GM18498 (cell line): ENCODE measurements around the gene ATRN.
"Not testable (repeated sequence)": the region's sequence is repeated elsewhere in the genome, so short reads cannot be mapped to it uniquely, and the experiment has no call there.

Source experiments
- ATAC-seq: cut with Tn5 transposase; IDR thresholded peaks from one replicate; pipeline ENCODE4 v1.9.1; 2021; ENCODE audit warnings: mild to moderate bottlenecking, moderate library complexity; ENCODE audit not compliant: unreplicated experiment

ATRN gene

DNA sequence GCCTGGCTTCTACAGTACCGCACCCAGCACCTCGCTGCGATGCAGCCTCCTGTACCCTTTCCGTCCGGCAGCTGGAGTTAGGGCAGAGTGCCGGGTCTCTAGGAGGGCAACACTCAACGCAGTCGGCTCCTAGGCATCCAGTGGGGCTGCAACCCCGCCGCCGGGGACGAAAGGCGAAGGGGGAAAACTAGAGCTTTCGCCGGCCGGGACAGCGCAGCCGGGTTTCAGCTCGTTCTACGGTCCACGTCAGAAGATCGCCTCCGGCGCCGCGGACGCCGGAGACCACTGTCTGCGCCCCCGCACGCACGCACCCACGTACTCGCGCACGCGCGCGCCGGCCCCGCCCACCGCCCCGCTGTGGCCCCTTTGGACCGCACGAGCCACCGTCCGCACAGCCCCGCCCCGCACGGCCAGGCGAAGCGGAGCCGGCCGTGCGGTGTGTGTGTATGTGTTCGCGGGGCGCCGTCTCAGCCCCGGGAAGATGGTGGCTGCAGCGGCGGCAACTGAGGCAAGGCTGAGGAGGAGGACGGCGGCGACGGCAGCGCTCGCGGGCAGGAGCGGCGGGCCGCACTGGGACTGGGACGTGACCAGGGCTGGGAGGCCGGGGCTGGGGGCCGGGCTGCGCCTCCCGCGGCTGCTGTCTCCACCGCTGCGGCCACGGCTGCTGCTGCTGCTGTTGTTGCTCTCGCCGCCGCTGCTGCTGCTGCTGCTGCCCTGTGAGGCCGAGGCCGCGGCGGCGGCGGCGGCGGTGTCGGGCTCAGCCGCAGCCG, at the start of gene ATRN:
Gene ATRN (plus strand): TSS at position 392 of the 770 bp plus-strand sequence. CDS start 90 bp downstream, at position 482.
- ATAC-seq = peak; percentile 91

- no peak for ATAC-seq
Measured at GRCh38 chr20:3421985-3422384, 48.8 kb upstream of the ATRN start.

GRCh38 chr20:3423126-3423525, 47.7 kb upstream of the ATRN start:
- no peak for ATAC-seq

- not testable (repeated sequence) for ATAC-seq
Measured at GRCh38 chr20:3426766-3427165, 44.1 kb upstream of the ATRN start.

DNA sequence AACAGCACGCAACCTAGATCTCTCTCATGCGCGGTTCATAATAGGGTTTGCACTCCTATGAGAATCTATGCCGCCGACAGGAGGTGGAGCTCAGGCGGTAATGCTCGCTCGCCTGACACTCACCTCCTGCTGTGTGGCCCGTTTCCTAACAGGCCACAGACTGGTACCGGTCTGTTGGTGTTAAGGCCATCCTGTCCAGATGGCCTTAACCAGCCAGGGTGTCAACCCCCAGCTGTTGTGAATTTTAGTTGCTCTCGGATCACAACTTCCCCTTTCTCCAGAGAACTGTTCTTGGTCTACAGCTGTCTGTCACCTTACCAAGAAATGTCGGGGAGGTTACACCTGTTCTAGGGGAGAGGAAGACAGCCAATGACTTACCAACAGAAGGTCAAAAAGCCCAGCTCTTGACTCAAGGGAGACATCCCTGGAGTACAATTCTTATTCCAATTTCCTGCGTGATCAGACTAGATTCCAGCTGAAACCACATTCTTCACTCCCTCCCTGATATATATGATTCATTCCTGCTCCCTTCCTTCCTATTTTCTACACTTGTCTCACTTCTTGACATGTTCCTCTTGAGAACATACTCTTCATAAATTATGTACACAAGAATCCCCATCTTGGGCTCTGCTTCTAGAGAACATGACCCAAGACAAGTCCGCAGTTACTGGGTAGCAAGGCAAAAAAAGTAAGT, 40.3 kb upstream of the ATRN start:
- peak; percentile 86 for ATAC-seq

DNA sequence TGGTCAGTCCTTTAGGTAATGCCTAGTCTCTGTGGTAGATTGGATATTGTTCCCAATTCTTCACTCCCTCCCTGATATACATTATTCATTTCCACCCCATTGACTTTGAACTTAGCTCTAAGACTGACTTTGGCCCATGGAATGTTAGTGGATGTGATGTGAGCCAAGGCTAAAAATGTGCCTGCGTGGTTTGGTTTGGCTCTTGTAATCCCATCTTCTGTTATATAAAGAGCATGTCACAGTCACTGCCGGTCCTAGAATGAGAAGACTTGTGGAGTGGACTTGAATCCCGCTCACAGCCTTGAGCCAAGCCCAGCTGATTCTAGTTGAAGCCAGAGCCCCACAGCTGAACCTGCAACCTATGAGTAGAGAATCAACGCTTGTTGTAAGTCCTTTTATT, 39.7 kb upstream of the ATRN start:
- no peak for ATAC-seq

DNA sequence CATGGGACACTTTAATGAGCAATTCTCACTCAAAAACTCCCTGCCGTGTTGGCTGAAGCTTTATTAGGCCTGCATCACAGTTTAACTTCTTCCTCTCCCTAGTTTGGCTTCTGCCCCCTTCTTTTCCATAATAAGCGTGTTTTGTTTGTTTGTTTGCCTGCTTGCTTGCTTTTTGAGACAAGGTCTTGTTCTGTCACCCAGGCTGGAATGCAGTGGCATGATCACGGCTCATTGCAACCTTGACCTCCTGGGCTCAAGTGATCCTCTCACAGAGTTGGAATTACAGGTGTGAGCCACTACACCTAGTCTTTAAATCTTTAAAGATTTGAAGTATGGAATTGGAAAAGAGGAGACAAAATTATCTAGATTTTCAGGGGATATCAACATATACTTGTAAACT, 38.0 kb upstream of the ATRN start:
- no peak for ATAC-seq

DNA sequence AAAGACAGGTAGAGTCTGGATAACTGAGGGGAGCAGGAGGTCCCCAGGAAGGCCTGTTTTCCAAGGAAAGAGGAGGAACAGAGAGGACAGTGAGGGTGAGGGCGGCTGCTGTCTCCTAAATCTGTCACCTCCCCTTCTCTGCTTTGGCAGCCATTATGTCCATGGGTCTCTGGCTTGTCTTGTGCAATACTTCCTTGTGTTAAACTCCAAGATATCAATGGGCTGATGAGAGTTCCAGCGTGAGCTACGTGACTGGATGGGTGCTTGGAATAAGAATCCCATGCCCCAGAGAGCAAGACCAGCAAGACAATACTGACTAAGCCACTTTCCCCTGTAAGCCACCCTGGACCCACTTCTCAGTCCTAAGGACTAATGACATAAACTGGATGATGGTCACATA, 37.1 kb upstream of the ATRN start:
- ATAC-seq = no peak

GRCh38 chr20:3434232-3434631, 36.6 kb upstream of the ATRN start:
- ATAC-seq = no peak

DNA sequence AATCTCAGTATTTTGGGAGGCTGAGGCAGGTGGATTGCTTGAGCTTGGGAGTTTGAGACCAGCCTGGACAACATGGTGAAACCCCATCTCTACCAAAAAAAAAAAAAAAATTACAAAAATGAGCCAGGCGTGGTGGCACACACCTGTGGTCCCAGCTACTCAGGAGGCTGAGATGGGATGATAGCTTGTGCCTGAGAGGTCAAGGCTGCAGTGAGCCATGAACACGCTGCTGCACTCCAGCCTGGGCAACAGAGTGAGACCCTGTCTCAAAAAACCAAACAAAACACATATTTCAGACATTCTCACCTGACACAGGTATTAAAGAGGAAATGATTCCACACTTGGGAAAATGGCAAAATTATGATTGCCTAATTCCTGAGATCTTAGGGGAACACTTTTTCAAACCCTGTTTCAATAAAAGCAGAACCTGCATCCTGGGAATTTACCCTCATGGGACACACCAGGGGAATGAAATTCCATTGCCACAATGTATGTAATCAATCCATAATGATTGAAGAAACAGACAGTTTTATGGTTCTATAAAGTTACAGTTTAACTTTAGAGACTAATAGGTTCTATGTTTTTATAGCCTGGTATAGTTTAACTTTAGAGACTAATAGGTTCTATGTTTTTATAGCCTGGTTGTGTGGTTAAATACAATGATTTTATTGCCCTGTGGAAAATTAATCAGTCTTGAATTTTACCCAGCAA, 33.8 kb upstream of the ATRN start:
- ATAC-seq = no peak

- ATAC-seq = no peak
Measured at GRCh38 chr20:3446779-3447178, 24.0 kb upstream of the ATRN start.

DNA sequence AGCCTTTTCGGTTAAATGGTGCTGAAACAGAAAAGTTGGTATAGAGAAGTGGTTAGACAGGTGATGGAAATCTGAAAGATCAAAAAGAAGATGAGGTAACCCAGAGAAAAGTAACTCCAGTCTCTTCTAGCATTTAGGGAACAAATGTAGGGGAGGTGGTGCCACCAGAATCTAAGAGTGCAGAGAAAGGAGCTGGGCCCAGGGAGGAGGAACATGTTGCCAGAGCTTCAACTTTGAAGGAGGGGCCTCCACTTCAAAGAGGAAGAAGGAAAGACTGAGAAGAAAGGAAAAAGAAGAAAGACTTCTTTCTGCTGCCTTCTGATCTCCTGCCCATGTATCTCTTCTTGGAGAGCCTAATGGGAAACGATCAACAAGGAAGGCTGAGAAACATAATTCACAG, 23.5 kb upstream of the ATRN start:
- no peak for ATAC-seq

DNA sequence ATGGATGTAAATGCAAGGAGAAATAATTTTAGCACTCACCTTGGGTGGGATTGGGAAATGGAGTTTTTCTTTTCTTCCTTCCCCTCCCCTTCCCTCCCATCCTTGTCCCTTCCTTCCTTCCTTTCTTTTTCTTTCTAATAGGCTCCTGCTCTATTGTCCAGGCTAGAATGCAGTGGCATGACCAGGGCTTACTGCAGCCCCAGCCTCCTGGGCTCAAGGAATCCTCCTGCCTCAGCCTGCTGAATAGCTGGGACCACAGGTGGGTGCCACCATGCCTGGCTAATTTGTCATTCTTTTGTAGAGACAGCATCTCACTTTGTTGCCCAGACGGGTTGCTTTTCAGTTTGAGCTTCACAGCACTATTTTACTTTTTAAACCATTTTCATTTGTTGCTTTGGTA, 21.5 kb upstream of the ATRN start:
- ATAC-seq = no peak

DNA sequence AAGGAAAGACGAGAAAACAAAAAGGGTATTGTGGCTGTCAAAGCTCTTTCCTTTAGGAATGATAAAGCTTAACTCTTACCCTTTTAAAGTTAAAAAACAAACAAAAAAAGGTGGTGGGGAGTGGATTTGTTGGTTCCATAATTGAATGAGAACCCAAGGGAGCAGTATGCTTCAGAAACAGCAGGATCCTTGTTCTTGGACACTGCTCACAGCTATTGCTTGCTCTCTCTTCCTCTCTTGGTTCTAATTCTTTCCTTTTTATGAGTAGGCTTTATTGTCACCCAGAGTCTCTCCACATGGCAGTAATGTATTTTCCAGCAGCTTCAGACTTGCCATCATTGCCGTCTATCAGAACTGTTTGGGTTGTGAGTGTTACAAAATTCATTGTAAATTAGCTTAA, 18.7 kb upstream of the ATRN start:
- no peak for ATAC-seq

- ATAC-seq = no peak
Measured at GRCh38 chr20:3452690-3453089, 18.1 kb upstream of the ATRN start.

DNA sequence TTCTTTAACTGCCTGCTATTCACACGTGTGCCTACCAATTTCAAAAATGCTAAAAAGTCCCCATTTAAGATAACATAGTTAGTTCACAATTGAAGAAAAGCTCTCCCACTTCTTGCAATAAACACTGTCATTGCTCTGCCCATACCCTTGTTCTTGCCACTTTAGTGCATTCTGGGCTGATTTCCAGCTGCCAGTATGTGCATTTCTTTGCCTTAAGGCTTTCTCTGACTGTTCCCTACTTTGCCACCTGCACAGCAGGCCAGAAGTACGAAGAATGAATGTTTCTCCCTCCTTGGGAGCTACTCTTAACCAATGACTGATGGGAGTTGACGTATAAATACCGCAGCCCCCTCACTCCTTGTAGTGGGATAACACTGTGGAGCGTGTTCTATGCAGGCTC, 16.0 kb upstream of the ATRN start:
- ATAC-seq = no peak

DNA sequence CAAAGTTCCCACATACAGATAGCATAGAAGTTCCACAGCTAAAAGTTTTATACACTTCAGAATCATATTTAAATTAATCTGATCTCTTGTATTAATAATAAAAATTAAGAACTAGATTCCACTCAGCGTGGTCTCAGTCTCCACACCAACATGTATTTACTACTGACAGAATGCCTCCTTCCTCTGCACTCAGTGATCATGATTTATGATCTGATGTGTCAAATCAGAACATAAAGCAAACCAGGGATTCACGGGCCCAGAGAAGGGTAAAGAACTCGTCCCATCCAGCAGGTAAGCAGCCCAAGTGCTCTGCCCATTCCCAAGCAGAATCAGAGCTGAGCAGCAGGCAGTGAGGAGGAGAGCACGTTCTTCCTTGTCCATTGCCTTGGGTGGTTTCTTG, 14.2 kb upstream of the ATRN start:
- ATAC-seq = no peak

- no peak for ATAC-seq
Measured at GRCh38 chr20:3459881-3460307, 10.9 kb upstream of the ATRN start.

DNA sequence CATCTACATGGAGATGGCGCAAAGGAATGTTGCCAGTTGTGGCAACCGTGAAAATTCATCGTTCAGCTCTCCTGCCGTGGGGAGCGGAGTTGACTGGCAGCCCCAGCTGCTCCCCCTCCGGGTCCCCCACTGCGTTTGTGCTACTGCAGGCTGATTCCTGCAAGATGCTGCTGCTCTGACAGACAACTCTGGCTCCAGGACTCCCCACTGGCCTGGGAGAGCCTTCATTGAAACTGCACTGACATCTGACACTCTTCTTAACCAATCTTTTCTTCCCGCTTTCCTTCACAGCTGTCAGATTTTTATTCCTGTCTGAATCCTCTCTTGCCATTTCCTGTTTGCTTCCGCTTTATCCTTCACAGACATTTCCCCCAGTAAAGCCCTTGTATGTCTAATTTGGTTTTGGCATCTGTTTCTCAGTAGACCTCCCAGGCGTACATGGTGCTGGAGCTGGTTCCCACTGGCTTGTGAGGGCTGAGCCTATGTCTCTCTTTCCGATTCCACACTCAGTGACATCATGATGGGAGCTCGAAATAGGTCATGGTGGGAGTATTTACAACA, 9.5 kb upstream of the ATRN start:
- ATAC-seq = no peak

GRCh38 chr20:3461911-3462677, 8.7 kb upstream of the ATRN start:
- ATAC-seq = no peak

GRCh38 chr20:3464166-3464565, 6.7 kb upstream of the ATRN start:
- ATAC-seq = no peak
